Measurements from ENCODE around the gene TLN1. TPM values are rescaled to one million over a fixed set of nuclear protein-coding genes. Genes with fewer than 3 reads are reported as not detected.
A peak's percentile ranks its signal among the peaks of the same experiment; 100 is the strongest.

The TLN1 gene
- polyA plus RNA-seq, 3 donors = 142 to 154 (median 143) TPM

- no peak for DNase-seq (ENCODE audit: low read depth in 3 of 3, low spot score in 2 of 3)
These were observed 2.1 kb downstream of the TLN1 start for GRCh38 chr9:35729700-35730485.

GRCh38 chr9:35729101-35729500, 2.9 kb downstream of the TLN1 start:
- no peak for DNase-seq (ENCODE audit: low read depth in 3 of 3, low spot score in 2 of 3)

- peak in 1 of 3 donors; percentile 68 for DNase-seq (ENCODE audit: low read depth in 3 of 3, low spot score in 2 of 3)
These were observed 3.7 kb downstream of the TLN1 start for GRCh38 chr9:35728041-35728971.

- no peak for DNase-seq (ENCODE audit: low read depth in 3 of 3, low spot score in 2 of 3)
These were observed 4.3 kb downstream of the TLN1 start for GRCh38 chr9:35727676-35728040.

- DNase-seq (ENCODE audit: low read depth in 3 of 3, low spot score in 2 of 3) = no peak
These were observed 5.1 kb downstream of the TLN1 start for GRCh38 chr9:35726931-35727330.

GRCh38 chr9:35725362-35725761, 6.6 kb downstream of the TLN1 start:
- DNase-seq (ENCODE audit: low read depth in 3 of 3, low spot score in 2 of 3) = no peak

- no peak for DNase-seq (ENCODE audit: low read depth in 3 of 3, low spot score in 2 of 3)
These were observed 8.1 kb downstream of the TLN1 start for GRCh38 chr9:35723908-35724307.

GRCh38 chr9:35723426-35723825, 8.6 kb downstream of the TLN1 start:
- DNase-seq (ENCODE audit: low read depth in 3 of 3, low spot score in 2 of 3) = no peak

- DNase-seq (ENCODE audit: low read depth in 3 of 3, low spot score in 2 of 3) = no peak
These were observed 12.4 kb downstream of the TLN1 start for GRCh38 chr9:35719546-35719945.

- no peak for DNase-seq (ENCODE audit: low read depth in 3 of 3, low spot score in 2 of 3)
These were observed 13.1 kb downstream of the TLN1 start for GRCh38 chr9:35718721-35719511.

- DNase-seq (ENCODE audit: low read depth in 3 of 3, low spot score in 2 of 3) = no peak
These were observed 14.7 kb downstream of the TLN1 start for GRCh38 chr9:35717132-35717870.

GRCh38 chr9:35716230-35716629, 15.8 kb downstream of the TLN1 start:
- no peak for DNase-seq (ENCODE audit: low read depth in 3 of 3, low spot score in 2 of 3)

GRCh38 chr9:35714579-35715252, 17.3 kb downstream of the TLN1 start:
- DNase-seq (ENCODE audit: low read depth in 3 of 3, low spot score in 2 of 3) = no peak

GRCh38 chr9:35714123-35714522, 17.9 kb downstream of the TLN1 start:
- no peak for DNase-seq (ENCODE audit: low read depth in 3 of 3, low spot score in 2 of 3)

- no peak for DNase-seq (ENCODE audit: low read depth in 3 of 3, low spot score in 2 of 3)
These were observed 18.4 kb downstream of the TLN1 start for GRCh38 chr9:35713578-35713977.

- no peak for DNase-seq (ENCODE audit: low read depth in 3 of 3, low spot score in 2 of 3)
These were observed 19.1 kb downstream of the TLN1 start for GRCh38 chr9:35712762-35713400.

GRCh38 chr9:35711501-35712428, 20.2 kb downstream of the TLN1 start:
- no peak for DNase-seq (ENCODE audit: low read depth in 3 of 3, low spot score in 2 of 3)

- no peak for DNase-seq (ENCODE audit: low read depth in 3 of 3, low spot score in 2 of 3)
These were observed 21.0 kb downstream of the TLN1 start for GRCh38 chr9:35710818-35711500.
